ENCODE data around the gene SPG7.
A peak's percentile ranks its signal among the peaks of the same experiment; 100 is the strongest.

Gene SPG7

DNA sequence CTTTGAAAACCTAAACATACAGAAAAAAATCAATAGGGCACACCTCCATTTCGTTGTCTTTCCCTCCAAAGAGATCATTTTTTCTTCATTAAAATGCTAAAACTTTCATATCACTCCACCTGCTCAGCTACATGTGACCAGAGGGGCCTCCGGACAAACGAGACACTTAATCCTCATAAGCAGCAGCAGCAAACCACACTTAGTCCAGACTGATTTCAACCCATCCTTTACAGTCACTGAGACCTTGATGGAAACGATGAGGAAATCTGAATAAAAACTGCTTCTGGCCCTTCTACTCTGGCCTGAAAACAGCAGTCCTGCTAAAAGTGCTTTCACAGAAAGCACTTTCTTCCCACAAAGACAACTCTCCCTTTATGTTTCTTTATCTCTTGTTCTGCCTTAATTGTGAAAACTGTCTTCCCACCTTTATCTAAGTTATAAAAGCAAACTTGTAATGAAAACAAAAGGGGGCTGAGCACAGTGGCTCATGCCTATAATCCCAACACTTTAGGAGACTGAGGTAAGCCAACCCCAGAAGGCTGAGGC is 22.4 kb upstream of the SPG7 start:
- ATAC-seq = no peak

GRCh38 chr16:89489040-89489897 is 18.9 kb upstream of the SPG7 start:
- DNase-seq (peak; percentile 85), ATAC-seq (peak; percentile 47)

More for the DNA sequence above, 22.4 kb upstream of the SPG7 start:
- no peak for DNase-seq

DNA sequence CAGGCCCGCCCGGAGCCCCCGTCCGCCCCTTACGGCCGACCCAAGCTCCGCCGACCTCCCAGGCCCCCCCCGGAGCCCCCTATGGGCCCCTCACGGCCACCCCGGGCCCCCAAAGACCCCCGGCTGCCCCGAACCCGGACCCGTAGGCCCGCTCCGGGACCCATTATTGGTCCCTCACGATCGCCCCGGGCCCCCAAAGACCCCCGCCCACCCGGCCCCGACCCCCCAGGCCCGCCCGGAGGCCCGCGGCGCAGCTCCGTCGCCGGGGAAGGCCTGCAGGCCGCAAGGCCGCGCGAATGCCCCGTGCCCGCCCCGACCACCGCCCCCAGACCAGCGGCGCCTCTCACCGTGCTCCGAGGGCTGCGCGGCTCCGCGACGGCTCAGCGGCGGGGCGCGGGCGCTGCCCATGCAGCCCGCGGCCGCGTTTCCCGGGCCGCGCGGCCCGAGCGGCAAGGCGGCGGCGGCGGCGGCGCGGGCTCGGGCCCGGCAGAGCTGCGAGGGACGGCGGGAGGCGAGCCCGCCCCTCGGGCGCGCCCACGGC is 18.2 kb upstream of the SPG7 start:
- DNase-seq (no peak), ATAC-seq (no peak)

DNA sequence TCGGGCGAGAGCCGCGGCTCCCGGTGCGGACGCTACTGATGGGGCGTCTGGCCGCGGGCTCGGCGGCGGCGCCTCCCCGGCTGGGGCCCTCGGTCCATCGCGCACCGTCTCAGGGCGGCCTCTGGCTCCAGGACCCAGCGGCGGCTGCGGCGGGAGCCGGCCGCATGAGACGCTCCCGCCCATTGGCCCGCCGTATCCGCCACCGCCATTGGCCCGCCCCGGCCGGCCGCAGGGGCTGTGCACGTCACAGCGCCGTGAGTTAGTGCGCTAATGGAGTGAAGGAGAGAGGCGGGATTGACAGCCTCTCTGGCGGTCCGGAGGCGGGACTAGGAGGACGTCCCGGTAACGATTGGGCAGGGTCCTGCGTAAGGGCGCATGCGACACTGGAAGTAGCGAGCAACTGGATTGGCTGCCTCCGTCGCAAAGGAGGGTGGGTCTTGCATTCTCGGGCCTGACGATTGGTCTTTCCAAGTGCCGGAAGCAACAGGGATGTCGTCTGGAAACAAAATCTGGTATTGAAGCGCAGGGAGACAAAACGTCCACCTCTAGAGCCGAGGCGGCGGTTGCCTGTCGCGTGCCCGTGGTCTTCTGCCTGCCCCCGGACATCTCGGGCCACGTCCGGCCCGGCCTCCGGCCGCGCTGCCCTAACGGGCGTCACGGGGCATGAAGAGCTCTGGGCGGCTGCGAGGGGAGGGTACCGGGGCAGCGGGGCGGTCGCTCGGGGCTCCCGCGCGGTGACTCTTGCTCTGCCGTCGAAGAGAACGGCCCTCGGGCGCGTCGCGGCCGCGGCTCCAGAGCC is 17.6 kb upstream of the SPG7 start, which contains the start of gene ANKRD11:
ANKRD11 (minus strand) TSS at position 123 of the 799 bp plus-strand sequence. CDS start 173,542 bp downstream, outside the sequence.
- ATAC-seq (peak; percentile 94), DNase-seq (peak; percentile 97)

DNA sequence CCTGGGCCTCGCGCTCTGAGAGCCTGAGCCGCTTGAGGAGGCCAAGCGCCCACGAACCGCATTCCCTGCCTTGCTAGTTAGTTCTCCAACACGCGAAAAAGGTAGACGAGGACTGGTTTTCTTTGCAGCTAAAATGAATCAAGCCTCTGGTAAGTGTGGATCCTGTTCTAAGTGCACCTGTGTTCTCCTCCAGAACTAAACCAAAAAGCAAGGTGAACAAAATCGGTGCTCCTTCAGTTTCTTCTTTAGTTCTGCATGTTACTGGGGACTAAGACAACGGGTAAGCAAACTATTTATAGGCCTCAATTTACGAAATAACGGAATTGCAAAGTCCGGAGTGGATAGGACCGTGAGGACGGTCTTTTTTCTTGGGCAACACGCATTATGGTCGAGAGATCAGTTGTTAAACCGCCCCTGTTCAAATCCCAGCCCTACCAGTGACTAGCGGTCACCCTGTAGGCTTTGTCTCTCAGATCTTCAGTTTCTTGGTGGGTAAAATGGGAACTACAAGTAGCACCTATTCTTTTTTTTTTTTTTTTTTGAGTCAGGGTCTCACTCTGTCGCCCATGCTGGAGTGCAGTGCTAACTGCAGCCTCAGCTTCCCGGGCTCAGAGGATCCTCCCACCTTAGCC is 16.8 kb upstream of the SPG7 start:
- ATAC-seq (no peak), DNase-seq (no peak)

GRCh38 chr16:89491974-89492687 is 16.1 kb upstream of the SPG7 start:
- DNase-seq (no peak), ATAC-seq (no peak)

DNA sequence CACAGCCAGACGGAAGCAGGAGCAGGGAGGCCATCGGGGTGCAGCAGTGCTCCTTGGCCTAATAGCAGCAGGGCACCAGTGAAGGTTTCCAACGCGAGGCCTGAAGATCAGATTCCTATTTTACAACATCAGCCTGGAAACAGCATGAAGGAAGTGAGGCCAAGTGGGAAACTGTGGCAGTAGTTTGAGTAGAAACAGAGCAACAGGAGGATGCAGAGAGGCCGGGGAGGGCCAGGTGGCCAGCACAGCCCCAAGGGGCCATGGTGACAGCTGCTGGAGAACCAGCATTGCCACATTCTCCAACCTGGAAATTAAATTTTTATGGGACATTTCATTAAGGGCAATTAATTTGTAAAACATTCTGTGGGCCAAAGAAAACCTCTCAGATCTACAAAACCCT is 14.4 kb upstream of the SPG7 start:
- ATAC-seq (no peak), DNase-seq (no peak)

DNA sequence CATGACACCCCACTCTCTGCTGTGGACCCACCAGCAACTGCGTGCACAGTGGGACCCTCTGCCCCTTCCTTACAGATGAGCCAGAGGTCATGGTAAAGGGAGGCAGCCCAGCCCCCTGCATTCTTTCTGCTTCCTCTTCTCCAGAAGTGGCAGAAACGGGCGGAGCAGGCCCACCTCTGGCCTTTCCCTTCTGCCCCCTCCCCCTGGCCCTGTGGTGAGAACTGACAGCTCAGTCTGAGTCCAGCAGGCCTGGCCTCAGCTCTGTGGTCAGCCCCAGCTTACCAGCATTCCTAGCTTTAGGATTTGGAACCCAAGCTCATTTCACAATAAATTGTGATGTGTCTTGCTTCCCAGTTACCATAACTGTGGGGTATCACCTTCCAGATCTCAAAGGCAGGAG is 13.1 kb upstream of the SPG7 start:
- ATAC-seq (no peak), DNase-seq (no peak)

DNA sequence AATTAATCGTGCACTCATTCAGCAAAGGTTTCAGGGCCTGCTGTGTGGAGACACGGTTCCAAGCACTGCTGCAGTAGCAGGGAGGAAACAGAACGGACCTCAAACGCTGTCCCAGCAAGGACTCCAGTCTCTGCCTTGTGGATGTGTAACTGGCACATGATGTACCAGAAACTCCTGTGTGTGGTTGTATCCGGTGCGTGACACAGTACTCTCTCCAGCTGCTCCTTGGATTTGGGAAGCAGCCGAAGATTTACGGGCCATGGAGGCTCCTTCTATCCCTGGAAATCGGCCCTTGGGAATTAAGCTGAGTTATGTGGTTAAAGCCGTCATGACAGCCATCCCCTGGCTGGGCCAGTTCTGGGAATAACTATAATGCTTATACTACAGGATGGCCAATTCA is 9.4 kb upstream of the SPG7 start:
- no peak for DNase-seq
- no peak for ATAC-seq

DNA sequence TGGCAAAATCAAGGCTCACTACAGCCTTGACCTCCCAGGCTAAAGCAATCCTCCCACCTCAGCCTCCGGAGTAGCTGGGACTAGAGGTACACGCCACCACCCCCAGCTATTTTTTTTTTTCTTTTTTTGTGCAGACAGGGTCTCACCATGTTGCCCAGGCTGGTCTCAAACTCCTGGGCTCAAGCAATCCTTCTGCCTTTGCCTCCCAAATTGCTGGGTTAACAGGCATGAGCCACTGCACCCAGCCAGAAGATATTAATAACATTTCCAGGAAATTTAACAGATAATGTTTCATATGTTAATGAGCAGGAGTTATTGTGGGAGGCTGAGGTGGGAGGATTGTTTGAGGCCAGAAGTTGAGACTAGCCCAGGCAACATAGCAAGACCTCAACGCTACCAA is 8.4 kb upstream of the SPG7 start:
- ATAC-seq = no peak
- DNase-seq = no peak

- DNase-seq = no peak
- no peak for ATAC-seq
Measured at GRCh38 chr16:89502081-89502843, 5.9 kb upstream of the SPG7 start.

DNA sequence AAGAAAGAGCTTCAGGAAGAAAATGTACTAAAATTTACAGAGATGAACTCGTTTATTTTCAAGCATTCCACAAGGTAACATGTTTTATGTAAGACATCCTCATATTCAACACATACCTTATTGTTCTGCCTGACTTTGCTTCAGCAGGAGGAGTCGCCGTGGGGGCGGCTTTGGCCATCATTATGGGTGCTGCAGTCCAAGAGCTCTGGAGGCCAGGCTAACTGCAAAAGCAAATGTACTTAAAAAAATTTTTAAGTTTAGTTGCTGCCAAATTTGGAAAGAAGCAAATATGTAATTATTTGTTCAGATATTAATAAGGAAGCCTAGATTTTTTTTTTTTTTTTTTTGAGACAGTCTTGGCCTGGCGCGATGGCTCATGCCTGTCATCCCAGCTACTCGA is 4.1 kb upstream of the SPG7 start:
- ATAC-seq (no peak), DNase-seq (no peak)

DNA sequence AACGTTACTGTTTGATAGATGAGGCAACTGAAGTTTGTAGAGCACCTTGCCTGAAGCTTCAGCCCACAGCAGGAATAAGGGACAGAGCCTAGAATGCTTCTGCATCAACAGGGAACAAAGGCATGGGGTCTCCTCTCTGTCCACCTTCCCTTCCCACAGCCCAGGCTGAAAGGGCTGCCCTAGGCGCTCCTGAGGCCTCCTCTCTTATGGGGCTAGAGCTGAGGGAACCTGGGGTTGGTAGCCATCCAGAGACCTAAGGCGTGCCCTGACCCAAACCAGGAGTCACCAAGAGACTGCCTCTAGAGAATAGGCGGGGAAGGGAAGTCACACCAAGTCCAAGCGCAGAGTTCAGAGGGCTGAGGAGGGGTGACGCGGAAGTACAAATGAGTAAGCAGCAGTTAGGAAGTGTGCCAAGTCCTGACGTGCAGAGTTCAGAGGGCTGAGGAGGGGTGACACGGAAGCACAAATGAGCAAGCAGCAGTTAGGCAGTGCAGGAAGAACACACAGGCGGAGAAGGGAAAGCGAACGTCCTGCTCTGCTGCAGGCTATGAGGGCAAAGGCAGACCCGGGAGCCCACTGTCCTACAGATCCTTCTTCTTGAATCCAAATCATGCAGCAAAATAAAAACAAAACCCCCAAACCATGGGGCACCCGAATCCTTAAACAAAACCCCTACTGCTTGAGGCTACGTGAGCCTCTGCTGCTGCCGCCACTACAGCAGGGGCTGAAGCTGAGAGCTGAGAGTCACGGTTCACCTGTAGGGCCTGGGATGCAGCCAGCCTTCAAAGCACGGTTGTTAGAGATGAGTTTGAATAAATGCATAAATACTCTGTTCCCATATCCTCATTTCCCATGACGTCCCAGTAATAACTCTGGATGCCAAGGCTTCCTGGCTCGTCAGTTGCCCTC is 2.7 kb upstream of the SPG7 start:
- DNase-seq (peak; percentile 89), ATAC-seq (peak; percentile 76)

GRCh38 chr16:89506113-89506504 is 2.1 kb upstream of the SPG7 start:
- no peak for ATAC-seq
- DNase-seq = no peak

- ATAC-seq = no peak
- DNase-seq = peak; percentile 32
Measured at GRCh38 chr16:89506791-89507191, 1.4 kb upstream of the SPG7 start.

DNA sequence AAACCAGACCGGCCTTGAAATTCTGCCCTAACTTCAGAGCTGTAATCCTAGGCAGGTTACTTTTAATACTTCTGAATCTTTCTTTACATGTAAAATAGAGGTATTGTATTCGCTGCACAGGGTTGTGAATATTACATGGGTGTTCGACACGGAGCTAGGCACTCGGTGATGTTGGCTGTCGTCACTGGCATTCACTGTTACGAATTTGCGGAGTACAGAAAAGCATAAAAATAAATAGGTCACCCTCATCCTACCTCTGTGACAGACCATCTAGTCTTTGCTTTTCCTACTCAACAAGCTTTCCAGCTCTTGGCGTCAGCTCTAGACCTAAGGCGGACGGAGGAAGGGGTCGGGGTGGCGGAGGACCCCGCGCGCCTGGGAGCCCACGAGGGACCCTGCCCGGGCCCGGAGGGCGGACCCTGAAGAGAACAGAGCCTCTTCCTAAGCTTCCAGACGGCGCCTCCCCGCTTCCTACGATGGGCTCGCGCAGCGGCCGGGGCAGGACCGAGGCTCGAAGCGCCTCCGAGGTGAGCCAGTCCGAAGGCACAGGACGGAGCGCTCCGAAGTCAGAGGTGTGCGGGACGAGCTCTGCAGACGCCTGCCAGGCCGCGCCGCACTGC is 879 bp upstream of the SPG7 start:
- DNase-seq (no peak), ATAC-seq (no peak)

- ATAC-seq (no peak), DNase-seq (no peak)
Measured at GRCh38 chr16:89510526-89510925, 2.3 kb downstream of the SPG7 start.

DNA sequence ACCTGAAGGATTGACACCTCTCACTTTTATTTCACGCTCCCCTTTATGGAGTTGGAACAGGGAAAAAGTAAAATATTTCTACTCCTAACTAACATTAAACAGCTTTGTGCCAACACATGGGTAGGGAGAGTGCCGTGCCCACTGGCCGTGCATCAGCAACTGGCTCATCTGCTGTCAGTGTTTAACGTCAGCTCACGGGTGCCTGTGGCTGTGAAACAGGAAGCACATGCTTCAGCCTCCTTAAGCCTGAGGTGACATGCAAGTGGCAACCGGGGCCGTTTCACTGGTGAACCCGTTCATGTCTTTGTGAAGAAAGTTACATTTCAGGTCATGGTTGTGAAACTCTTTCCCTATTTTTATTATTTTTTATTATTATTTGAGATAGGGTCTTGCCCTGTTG is 3.2 kb downstream of the SPG7 start:
- ATAC-seq = no peak
- DNase-seq = no peak

- ATAC-seq = no peak
- no peak for DNase-seq
Measured at GRCh38 chr16:89512453-89512852, 4.2 kb downstream of the SPG7 start.

All from stimulated activated naive CD8-positive, alpha-beta T cell treated with anti-CD3 and anti-CD28 coated beads, Interleukin-15, Interleukin-2, amounts not matched to agents 100 U/mL and 50 U/mL, for 24 hours (primary cell).